OCI-LY1 (cell line): Measurements from ENCODE around the gene DCHS1.

ENCODE experiments used
- CTCF ChIP-seq: fragments of 200-600 bp; sonication (generic), shearing (Covaris generic); IDR thresholded peaks from 2 replicates; pipeline ENCODE4 v1.5.1; 2017; ENCODE audit warnings: mild to moderate bottlenecking, antibody characterized with exemption, low read length, moderate library complexity, mixed read lengths
- EZH2 ChIP-seq: fragments of 200-600 bp; sonication (generic), shearing (Covaris generic); IDR thresholded peaks from 2 replicates; pipeline ENCODE4 v1.8.0; 2017; ENCODE audit warnings: borderline replicate concordance, mixed run types, mild to moderate bottlenecking, antibody characterized with exemption, low read length, moderate library complexity, mixed read lengths

- no peak for TF ChIP-seq CTCF
- no peak for TF ChIP-seq EZH2
These were observed 46.0 kb downstream of the DCHS1 start for GRCh38 chr11:6609502-6610015.
